Fibroblast of pulmonary artery (primary cell): ENCODE data around the gene MGAT4A.

ENCODE experiments used
- DNase-seq: peaks from one replicate; pipeline ENCODE4 v3.0.0-alpha.2; 2010; ENCODE audit warnings: low read depth
- H3K4me3 ChIP-seq: replicated peaks from 2 replicates; pipeline ENCODE4 v1.5.1; 2011; ENCODE audit warnings: low read depth, mild to moderate bottlenecking, control low read depth, low read length, moderate library complexity
- TF ChIP-seq, protein P1 (sequence below): IDR thresholded peaks from 2 replicates; pipeline ENCODE4 v1.5.1; 2011; ENCODE audit warnings: mild to moderate bottlenecking, control low read depth, low read length, inconsistent platforms; ENCODE audit errors: missing control alignments

Gene MGAT4A

DNA sequence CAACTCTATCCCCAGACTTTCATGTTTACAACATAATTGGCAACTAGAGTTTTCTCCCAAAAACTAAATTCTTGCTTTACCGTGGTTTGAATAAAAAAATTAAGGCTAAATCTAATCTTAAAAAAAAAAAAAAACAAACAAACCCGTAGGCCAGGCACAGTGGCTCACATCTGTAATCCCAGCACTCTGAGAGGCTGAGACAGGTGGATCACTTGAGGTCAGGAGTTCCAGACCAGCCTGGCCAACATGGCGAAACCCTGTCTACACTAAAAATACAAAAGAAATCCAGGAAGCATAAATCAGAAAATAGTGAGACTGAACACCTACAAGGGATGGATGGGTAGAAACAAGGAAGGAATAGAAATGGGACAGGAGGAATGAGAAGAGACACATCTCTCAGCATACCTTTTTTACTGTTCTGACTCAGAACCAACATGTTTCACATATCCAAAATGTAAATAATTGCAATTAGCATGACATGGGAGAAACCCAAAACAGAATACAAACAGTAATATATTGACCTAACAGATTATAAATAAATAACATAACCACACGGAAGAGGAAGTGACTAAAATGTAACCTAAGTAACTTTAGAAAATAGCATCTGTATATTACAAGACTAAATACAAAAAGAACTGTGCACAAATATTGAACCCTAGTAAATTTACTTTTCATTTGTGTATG is 17.5 kb downstream of the MGAT4A start:
- TF ChIP-seq, protein P1, sequence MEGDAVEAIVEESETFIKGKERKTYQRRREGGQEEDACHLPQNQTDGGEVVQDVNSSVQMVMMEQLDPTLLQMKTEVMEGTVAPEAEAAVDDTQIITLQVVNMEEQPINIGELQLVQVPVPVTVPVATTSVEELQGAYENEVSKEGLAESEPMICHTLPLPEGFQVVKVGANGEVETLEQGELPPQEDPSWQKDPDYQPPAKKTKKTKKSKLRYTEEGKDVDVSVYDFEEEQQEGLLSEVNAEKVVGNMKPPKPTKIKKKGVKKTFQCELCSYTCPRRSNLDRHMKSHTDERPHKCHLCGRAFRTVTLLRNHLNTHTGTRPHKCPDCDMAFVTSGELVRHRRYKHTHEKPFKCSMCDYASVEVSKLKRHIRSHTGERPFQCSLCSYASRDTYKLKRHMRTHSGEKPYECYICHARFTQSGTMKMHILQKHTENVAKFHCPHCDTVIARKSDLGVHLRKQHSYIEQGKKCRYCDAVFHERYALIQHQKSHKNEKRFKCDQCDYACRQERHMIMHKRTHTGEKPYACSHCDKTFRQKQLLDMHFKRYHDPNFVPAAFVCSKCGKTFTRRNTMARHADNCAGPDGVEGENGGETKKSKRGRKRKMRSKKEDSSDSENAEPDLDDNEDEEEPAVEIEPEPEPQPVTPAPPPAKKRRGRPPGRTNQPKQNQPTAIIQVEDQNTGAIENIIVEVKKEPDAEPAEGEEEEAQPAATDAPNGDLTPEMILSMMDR: no peak
- DNase-seq: no peak
- H3K4me3 ChIP-seq: no peak overlapping the region

DNA sequence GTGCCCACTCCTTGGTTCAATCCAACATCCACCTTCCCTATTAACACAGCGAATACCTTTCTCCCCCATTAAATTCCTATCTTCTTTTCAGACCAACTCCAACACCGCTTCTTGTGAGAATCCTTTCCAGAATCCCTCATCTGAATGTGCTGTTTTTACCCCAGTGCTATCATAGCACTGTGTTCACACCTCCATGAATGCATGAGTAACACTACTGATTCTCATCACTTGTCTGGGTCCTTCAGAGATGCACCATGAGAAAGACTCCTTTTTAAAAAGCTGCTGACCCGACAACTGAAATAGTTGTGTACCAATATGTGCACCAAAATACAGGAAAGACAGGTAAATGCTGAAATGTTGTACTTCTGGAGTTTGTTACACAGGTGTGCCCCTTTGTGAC is 18.8 kb downstream of the MGAT4A start:
- DNase-seq: no peak
- no peak overlapping the region for H3K4me3 ChIP-seq
- TF ChIP-seq, protein P1: no peak

DNA sequence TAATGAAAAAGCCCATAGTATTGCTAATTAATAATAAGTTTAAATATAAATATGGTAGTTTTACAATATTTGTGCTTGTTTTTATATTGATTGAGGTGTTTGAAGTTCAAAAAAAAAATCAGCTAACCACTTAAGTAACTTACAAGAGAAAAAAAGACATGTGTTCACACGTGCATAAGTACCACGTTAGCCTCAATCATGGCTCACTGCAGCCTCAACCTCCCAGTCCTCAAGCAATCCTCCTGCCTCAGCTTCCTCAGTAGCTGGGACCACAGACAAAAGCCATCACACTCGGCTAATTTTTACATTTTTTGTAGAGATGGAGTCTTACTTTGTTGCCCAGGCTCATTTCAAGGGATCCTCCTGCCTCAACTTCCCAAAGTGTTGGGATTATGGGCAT is 19.4 kb downstream of the MGAT4A start:
- no peak for DNase-seq
- TF ChIP-seq, protein P1: no peak
- H3K4me3 ChIP-seq: no peak overlapping the region

DNA sequence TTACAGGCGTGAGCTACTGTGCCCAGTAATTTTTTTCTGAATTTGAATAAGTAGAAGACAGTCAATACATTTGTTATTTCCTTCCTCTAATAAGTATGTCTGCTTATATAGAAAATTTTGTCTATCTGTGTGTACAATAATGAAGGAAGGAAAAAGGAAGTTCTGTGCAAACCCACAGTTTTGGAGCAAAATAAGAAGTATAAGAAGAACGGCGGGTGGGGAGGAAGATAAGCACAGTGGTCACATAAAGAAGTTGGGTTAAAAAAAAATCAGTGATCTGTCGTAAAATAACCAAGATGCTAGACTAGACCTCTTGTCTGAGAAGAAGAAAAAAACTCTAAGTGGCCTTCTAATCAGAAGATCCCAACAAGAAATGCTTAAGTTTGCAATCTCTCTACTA is 20.2 kb downstream of the MGAT4A start:
- H3K4me3 ChIP-seq: no peak overlapping the region
- DNase-seq: no peak
- TF ChIP-seq, protein P1: no peak

DNA sequence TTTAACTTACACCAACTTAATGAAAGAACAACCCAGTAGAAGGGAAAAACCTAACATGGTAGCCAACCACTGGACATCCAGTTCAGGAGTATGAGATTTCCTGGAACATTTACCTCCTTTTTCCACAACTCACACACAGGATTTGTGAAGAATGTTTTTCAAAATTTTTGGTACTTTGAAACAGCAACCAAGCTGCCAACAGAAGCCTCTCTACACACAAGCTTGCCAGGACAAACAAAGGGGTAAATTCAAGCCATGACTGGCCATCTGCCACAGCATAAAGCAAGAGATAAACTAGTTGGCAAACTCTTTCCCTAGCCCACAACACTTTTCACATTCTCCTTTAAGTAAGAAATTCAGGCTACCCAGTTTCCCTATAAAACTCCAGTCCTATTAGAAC is 21.4 kb downstream of the MGAT4A start:
- TF ChIP-seq, protein P1: no peak
- DNase-seq: peak; percentile 20
- H3K4me3 ChIP-seq: no peak overlapping the region

DNA sequence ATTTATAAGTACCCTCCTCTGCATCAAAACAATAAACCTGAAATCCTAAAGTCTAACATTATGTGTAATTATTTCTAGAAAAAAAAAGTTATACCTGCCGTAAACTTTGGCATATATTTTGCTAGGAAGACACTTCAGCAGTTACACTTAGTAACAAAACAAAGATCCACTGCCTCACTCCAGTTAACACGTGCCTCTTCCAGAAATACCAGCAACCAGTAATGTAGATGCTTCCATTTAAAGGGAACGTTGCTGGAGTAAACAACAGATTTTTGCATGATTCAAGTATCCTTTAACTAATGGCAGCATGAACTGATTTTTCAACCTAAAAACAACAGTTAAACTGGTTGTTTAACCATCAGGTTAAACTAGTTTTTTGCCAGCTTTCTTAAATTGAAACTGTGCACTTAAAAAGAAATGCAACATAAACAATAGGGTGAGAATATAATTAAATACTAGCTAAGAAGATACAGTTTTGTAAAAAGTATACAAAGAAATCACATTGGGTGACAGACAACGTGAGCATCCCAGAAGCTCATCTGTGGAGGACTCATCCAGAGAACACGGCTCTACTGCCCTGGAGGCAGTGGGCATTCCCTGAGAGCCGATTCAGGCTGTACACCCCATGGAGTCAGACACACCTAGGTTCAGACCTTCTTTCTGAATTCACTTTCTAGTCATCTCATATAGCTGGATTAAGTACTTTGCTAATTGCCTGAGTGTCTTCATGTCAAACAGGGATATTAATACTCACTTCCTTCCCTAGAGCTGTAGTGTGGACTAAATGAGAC is 22.3 kb downstream of the MGAT4A start:
- TF ChIP-seq, protein P1: no peak
- no peak overlapping the region for H3K4me3 ChIP-seq
- no peak for DNase-seq
